ENCODE data around the gene EBLN1. TPM values are rescaled to one million over a fixed set of nuclear protein-coding genes. Genes with fewer than 3 reads are reported as not detected.

Gene EBLN1
- total RNA-seq, 1 experiment from 2014 or later, result not detected

GRCh38 chr10:22222236-22223190 lies 4.7 kb upstream of the EBLN1 start:
- Histone ChIP-seq H3K9me3 (ENCODE audit: control insufficient read depth, low read depth, low read length) (no peaks in the 10 kb centered on the region), H4K20me1 (ENCODE audit: control insufficient read depth, insufficient read depth, insufficient read length) (no peaks in the 10 kb centered on the region), H3K4ac (ENCODE audit: low read depth, low read length) (no peak overlapping the region), H2AFZ (ENCODE audit: low read length) (no peak overlapping the region), H4K8ac (replicated peaks; ENCODE audit: insufficient read length, low read depth, low read length) (no peak overlapping the region), H3K23me2 (ENCODE audit: insufficient read length, low read depth, low read length, poor library complexity, severe bottlenecking) (no peaks in the 10 kb centered on the region), H3K27me3 (ENCODE audit: insufficient read depth, low read length) (no peaks in the 10 kb centered on the region), H3K14ac (ENCODE audit: insufficient read depth, low read length) (no peak overlapping the region), H3K4me1 (ENCODE audit: insufficient read depth, low read length) (no peaks in the 10 kb centered on the region), H2AK5ac (ENCODE audit: insufficient read length, low read length) (no peak overlapping the region), H2BK12ac (ENCODE audit: insufficient read length, low read depth, low read length) (no peak overlapping the region), H3K23ac (ENCODE audit: insufficient read length, low read depth, low read length) (no peak overlapping the region), H4K91ac (ENCODE audit: insufficient read length, low read depth, low read length) (no peak overlapping the region), H2BK15ac (ENCODE audit: low read depth, low read length) (no peak overlapping the region), H3K56ac (ENCODE audit: insufficient read length, low read depth, low read length) (no peak overlapping the region), H3K79me1 (ENCODE audit: insufficient read depth, low read depth, low read length, poor library complexity, severe bottlenecking) (no peaks in the 10 kb centered on the region), H2BK20ac (ENCODE audit: low read depth, low read length, poor library complexity, severe bottlenecking) (no peak overlapping the region), H3T11ph (ENCODE audit: low read length) (no peak overlapping the region), H3K9ac (ENCODE audit: extremely low read depth, insufficient read length, low read length) (no peak overlapping the region), H4K5ac (ENCODE audit: insufficient read length, low read depth, low read length) (no peak overlapping the region), H2BK120ac (ENCODE audit: low read depth, low read length, poor library complexity, severe bottlenecking) (no peak overlapping the region), H3K27ac (ENCODE audit: insufficient read length, low read depth, low read length) (no peak overlapping the region), H2BK5ac (ENCODE audit: insufficient read length, low read length) (no peak overlapping the region), H3K4me2 (ENCODE audit: insufficient read depth, insufficient read length, low read length) (no peak overlapping the region), H3K18ac (ENCODE audit: insufficient read length, low read depth, low read length) (no peak overlapping the region), H3K79me2 (ENCODE audit: insufficient read depth, low read length) (no peaks in the 10 kb centered on the region)
- Mint-ChIP-seq H3K27me3 (ENCODE audit: low read depth) (peaks cover 6% of the 10 kb centered on the region), H3K4me3 (no peak overlapping the region), H3K9me3 (no peaks in the 10 kb centered on the region), H3K27ac (no peak overlapping the region), H3K36me3 (ENCODE audit: insufficient read depth in 1 of 3, low read depth in 3 of 3) (no peaks in the 10 kb centered on the region), H3K4me1 (0 out of 4 replicates have a peak, but pooled peaks cover 0 to 2% of the 10 kb centered on the region in 2 experiments)
- WGBS (ENCODE audit: extremely low coverage, insufficient read length, low lambda C conversion rate), result no CpG with 5 or more reads among the region's 5 CpGs
- TF ChIP-seq, protein P1, sequence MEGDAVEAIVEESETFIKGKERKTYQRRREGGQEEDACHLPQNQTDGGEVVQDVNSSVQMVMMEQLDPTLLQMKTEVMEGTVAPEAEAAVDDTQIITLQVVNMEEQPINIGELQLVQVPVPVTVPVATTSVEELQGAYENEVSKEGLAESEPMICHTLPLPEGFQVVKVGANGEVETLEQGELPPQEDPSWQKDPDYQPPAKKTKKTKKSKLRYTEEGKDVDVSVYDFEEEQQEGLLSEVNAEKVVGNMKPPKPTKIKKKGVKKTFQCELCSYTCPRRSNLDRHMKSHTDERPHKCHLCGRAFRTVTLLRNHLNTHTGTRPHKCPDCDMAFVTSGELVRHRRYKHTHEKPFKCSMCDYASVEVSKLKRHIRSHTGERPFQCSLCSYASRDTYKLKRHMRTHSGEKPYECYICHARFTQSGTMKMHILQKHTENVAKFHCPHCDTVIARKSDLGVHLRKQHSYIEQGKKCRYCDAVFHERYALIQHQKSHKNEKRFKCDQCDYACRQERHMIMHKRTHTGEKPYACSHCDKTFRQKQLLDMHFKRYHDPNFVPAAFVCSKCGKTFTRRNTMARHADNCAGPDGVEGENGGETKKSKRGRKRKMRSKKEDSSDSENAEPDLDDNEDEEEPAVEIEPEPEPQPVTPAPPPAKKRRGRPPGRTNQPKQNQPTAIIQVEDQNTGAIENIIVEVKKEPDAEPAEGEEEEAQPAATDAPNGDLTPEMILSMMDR (conservative IDR thresholded peaks at IDR 0.05), result no peak
- no peak for DNase-seq

Data from H9 (cell line).